B cell (primary cell): ENCODE measurements around the gene PCSK4.

ENCODE experiments used
- CTCF ChIP-seq: fragments of 200-600 bp; IDR thresholded peaks from one replicate; pipeline ENCODE4 v1.8.0; 2022; ENCODE audit warnings: antibody characterized with exemption, mild to moderate bottlenecking
- EZH2 ChIP-seq: IDR thresholded peaks from 2 replicates; pipeline ENCODE4 v1.6.1; 2012; ENCODE audit warnings: borderline replicate concordance, low read depth, mild to moderate bottlenecking, moderate library complexity, low read length; ENCODE audit not compliant: insufficient read depth, poor library complexity, severe bottlenecking

DNA sequence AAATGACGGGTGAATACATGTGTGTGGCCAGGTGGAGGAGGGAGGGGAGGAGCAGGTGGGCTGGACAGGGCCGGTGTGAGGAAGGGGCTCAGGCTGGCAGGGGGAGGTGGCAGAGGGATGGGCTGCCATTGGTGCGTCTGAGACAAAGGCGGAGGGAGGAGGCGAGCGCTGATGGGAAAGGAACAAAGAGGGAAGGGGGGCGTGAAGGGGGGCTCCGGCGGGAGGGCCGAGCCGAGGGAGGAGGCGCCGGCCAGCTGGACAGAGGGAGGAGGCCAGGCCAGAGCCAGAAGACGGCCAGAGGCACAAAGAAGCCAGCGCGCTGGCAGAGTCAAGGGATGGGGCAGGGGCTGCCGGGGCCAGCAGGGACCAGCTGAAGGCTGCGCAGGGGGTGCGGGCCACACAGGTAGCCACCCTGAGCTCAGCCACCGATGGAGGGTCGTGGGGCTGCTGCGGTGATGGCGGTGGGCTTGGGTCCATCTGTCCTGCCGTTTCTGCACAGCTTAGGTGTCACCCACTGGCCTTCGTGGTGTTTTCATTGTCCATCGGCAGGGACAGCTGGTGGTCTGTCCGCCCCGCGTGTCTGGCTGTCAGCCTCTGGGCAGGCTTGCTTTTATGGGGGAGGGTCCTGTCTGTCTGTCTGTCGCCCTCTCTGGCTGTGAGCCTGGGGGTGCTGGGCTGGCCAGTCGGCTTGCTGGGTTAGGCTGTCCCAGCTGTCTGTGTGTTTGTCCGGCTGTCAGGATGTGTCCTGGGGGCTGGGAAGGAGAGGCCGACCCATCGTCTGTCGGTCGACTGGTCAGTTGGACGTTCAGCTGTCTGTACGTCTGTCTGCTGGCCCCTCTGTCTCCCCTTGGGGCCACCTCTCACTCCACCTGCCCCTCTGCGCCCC lies 38.0 kb downstream of the PCSK4 start:
- TF ChIP-seq CTCF (no peak), EZH2 (no peak)
